Measurements from ENCODE around the gene HOXA13.

Gene HOXA13

DNA sequence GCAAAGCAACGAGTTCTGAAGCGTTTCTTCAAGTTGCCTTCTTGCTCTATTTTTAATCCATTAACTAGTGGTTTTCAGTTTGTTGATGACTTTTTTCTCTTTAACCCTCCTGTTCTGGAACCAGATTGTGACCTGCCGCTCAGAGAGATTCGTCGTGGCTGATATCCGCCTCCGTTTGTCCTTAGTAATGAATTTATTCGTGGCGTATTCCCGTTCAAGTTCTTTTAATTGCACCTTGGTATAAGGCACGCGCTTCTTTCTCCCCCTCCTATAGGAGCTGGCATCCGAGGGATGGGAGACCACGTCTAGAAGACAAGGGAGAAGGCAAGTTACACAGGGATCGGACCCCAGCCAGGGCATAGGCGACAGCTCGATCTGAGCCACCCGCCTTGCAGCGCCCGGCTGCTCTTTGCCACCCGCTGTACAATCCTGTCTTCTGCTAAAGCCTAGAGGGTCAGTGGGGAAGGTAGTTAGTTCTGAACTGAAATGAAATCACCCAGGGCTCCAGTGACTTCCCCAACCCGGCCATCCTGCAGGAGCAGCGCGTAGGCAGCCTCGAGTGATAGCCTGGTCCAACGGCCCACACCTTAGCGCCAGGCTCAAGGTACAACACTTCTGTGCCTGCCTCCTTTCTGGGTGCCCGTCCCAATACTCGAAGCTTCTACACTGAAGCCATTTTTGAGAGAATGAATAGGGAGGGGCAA is 1.6 kb downstream of the HOXA13 start:
- no peaks in the 10 kb centered on the region for H3K36me3 ChIP-seq
- no peaks in the 10 kb centered on the region for H3K9me3 ChIP-seq
- H3K27me3 ChIP-seq, result peaks cover 99% of the 10 kb centered on the region
- no peak overlapping the region for H3K4me3 ChIP-seq (ENCODE audit: low read depth in 1 of 2, low read length in 1 of 2)
- H3K27ac ChIP-seq, result no peak overlapping the region
- TF ChIP-seq, protein P1, sequence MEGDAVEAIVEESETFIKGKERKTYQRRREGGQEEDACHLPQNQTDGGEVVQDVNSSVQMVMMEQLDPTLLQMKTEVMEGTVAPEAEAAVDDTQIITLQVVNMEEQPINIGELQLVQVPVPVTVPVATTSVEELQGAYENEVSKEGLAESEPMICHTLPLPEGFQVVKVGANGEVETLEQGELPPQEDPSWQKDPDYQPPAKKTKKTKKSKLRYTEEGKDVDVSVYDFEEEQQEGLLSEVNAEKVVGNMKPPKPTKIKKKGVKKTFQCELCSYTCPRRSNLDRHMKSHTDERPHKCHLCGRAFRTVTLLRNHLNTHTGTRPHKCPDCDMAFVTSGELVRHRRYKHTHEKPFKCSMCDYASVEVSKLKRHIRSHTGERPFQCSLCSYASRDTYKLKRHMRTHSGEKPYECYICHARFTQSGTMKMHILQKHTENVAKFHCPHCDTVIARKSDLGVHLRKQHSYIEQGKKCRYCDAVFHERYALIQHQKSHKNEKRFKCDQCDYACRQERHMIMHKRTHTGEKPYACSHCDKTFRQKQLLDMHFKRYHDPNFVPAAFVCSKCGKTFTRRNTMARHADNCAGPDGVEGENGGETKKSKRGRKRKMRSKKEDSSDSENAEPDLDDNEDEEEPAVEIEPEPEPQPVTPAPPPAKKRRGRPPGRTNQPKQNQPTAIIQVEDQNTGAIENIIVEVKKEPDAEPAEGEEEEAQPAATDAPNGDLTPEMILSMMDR (IDR thresholded peaks at IDR 0.05), result no peak
- peaks cover 40 to 49% of the 10 kb centered on the region in 2 experiments for H3K4me1 ChIP-seq (ENCODE audit: control insufficient read depth in 1 of 2, insufficient read depth in 1 of 2, low read depth in 1 of 2, low read length in 1 of 2)

DNA sequence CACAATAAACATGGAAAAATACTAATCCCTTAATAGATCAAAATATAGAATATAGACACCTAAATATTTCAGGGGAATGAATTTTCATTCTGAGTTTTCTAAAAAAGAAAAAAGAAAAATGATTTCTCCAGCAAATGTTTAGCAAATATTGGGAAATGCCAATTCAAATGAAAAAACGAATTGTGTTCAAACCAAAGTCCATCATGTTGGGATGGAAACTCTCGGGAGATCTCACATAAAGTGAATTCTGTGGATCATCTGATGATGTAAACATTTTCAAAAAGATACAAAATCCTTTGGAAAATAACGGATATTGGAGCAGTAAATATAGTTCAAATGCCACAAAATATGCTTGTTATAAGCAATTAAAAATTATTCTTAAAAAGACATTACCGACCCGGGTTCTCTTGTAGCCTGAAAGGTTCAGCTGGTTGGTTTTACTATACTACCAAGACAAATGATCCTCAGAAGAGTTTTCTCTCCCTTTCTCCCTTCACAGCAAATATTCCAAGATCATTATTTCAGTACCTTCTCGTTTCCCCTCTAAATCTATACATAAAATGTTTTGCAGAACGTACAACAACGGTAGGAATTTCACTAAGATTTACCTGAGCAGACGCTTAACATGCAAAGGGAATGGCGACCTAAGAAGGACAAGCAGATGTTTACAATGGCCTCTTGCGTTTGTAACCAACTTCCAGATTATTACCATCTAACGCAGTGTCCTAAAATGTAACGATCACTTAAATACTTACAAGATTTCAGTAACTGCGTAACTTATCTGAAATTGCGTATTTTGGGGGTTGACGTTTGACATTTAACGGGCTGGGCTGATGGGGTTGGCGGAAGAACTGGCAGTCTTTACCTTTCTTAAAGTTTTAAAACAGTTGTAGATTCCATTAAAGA is 2.5 kb downstream of the HOXA13 start:
- H3K4me3 ChIP-seq (ENCODE audit: low read depth in 1 of 2, low read length in 1 of 2), result no peak overlapping the region
- no peaks in the 10 kb centered on the region for H3K36me3 ChIP-seq
- H3K9me3 ChIP-seq, result no peaks in the 10 kb centered on the region
- TF ChIP-seq, protein P1 (IDR thresholded peaks at IDR 0.05), result no peak
- H3K27ac ChIP-seq, result no peak overlapping the region
- H3K27me3 ChIP-seq, result peaks cover 99% of the 10 kb centered on the region
- peaks cover 46 to 57% of the 10 kb centered on the region in 2 experiments for H3K4me1 ChIP-seq (ENCODE audit: control insufficient read depth in 1 of 2, insufficient read depth in 1 of 2, low read depth in 1 of 2, low read length in 1 of 2)

DNA sequence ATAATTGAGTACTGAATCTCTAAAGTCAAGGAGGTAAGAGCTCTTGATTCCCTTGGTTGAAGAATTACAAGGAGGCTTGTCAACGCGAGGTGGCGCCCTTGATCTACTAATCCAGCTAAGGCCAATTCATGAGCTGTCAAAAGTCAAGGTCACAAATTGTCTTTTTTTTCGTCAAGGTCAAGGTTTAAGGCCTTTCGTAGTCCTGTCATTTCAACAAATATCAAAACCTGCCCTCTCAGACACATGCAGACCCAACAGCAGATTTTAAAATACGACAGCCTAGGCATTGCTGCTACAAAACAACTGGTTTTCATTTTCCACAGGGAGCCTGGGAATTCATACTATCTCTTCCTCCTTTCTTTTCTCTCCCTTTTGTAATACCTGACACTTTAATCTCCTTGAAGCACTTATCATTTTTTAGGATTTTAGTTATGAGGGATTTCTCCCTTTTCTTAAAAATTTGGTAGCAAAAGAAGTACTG is 3.6 kb downstream of the HOXA13 start:
- TF ChIP-seq, protein P1 (IDR thresholded peaks at IDR 0.05), result peak; percentile 56
- H3K4me3 ChIP-seq (ENCODE audit: low read depth in 1 of 2, low read length in 1 of 2), result no peak overlapping the region

DNA sequence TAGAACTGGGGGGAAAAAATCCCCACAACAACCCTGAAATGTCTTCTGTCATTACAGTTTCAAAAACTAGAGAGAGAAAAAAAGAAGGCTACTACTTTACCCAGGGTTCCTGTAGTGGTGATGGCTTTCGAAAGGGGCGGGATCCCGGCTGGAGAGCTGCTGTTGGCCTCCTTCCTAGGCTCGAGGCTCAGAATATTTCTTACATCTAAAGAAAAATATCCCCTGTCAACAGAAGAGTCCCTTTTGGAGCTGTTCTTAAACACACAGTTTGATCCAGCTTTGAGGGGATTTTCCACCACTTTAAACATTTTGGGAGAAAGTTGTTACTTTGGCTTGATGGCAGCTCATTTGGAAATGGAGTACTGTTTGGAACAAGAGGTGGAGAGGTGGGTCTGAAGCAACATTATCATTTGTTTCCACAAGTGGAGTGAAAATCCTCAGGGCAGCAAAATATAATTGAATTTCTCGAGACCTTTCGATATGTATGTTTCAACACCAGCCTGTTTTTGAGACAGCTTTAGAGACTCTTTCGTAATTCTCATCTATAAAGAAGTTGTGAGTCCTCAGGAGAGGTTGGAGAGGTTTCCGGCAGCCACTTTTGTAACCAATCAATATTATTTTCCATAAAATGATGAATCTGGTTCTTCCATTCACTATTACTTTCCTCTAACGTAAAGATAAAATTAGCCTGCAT is 5.1 kb downstream of the HOXA13 start:
- H3K27me3 ChIP-seq, result peaks cover 99% of the 10 kb centered on the region
- H3K4me1 ChIP-seq (ENCODE audit: control insufficient read depth in 1 of 2, insufficient read depth in 1 of 2, low read depth in 1 of 2, low read length in 1 of 2), result peaks cover 27 to 41% of the 10 kb centered on the region in 2 experiments
- H3K36me3 ChIP-seq, result no peaks in the 10 kb centered on the region
- no peak overlapping the region for H3K27ac ChIP-seq
- H3K4me3 ChIP-seq (ENCODE audit: low read depth in 1 of 2, low read length in 1 of 2), result no peak overlapping the region
- no peaks in the 10 kb centered on the region for H3K9me3 ChIP-seq
- TF ChIP-seq, protein P1 (IDR thresholded peaks at IDR 0.05), result no peak

More for the DNA sequence above, 3.6 kb downstream of the HOXA13 start:
- H3K27ac ChIP-seq, result no peak overlapping the region
- H3K4me1 ChIP-seq (ENCODE audit: control insufficient read depth in 1 of 2, insufficient read depth in 1 of 2, low read depth in 1 of 2, low read length in 1 of 2), result peaks cover 42 to 56% of the 10 kb centered on the region in 2 experiments
- H3K9me3 ChIP-seq, result no peaks in the 10 kb centered on the region
- H3K36me3 ChIP-seq, result no peaks in the 10 kb centered on the region
- peaks cover 99% of the 10 kb centered on the region for H3K27me3 ChIP-seq

DNA sequence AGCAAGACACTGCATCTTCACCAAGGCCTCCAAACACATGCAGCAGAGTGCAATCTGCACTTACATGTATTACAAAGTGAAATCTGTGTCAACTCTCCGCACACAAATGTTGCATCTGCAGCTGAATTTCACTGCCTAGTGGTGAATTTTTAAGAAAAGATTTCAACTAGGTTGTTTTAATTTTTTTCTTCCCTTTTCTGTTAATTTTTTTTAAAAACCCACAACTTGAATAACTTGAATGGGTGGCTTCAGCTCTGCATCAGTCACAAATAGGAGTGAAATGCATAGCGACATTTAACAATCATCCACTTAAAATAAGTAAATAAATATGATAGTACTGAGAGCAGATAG is 5.9 kb downstream of the HOXA13 start:
- H3K4me1 ChIP-seq (ENCODE audit: control insufficient read depth in 1 of 2, insufficient read depth in 1 of 2, low read depth in 1 of 2, low read length in 1 of 2), result peaks cover 26 to 39% of the 10 kb centered on the region in 2 experiments
- no peak overlapping the region for H3K4me3 ChIP-seq (ENCODE audit: low read depth in 1 of 2, low read length in 1 of 2)
- TF ChIP-seq, protein P1 (IDR thresholded peaks at IDR 0.05), result no peak
- no peak overlapping the region for H3K27ac ChIP-seq
- no peaks in the 10 kb centered on the region for H3K9me3 ChIP-seq
- peaks cover 100% of the 10 kb centered on the region for H3K27me3 ChIP-seq
- no peaks in the 10 kb centered on the region for H3K36me3 ChIP-seq
